PC-3 (cell line): Measurements from ENCODE around the gene ZBTB45. TPM values are rescaled to one million over a fixed set of nuclear protein-coding genes. Genes with fewer than 3 reads are reported as not detected.

ENCODE experiments used
- ATAC-seq: fragments of 200-7000 bp; cut with Tn5 transposase; 2 replicates; pipeline ENCODE4 v1.9.1; 2020; ENCODE audit warnings: mild to moderate bottlenecking, moderate library complexity
- BruUV-seq: library from RNA; stranded (reverse); fragments of 400-500 nt; replicated peaks from 2 replicates; lab custom pipeline; 2021; lab: Mats Ljungman, UMichigan
- CTCF ChIA-PET: fragments of 300-600 bp; sonication (Branson Sonifier 250); formaldehyde crosslinking; loops from one replicate; lab custom pipeline; 2022; ENCODE audit warnings: antibody characterized with exemption; lab: Charles Lee
- POLR2A ChIA-PET: fragments of 300-600 bp; sonication (Branson Sonifier 250); formaldehyde crosslinking; loops from one replicate; lab custom pipeline; 2022; ENCODE audit warnings: antibody characterized with exemption; ENCODE audit not compliant: unreplicated experiment; lab: Charles Lee
- DNase-seq: peaks from one replicate; pipeline ENCODE4 v3.0.0-alpha.2; 2015
- H2AFZ ChIP-seq: fragments of 300-600 bp; sonication (generic); 2 replicates; pipeline ENCODE4 v1.6.0; 2016; ENCODE audit warnings: antibody characterized with exemption, low read length
- H3F3A ChIP-seq: fragments of 300-600 bp; sonication (generic); one replicate; pipeline ENCODE4 v1.6.0; 2017; ENCODE audit warnings: antibody characterized with exemption, low read length, control low read depth, mild to moderate bottlenecking; ENCODE audit not compliant: unreplicated experiment
- H3K27ac ChIP-seq: fragments of 300-600 bp; sonication (generic); 2 replicates; pipeline ENCODE4 v1.5.1; 2016; ENCODE audit warnings: mild to moderate bottlenecking, low read length
- H3K27me3 ChIP-seq: fragments of 300-600 bp; sonication (generic); 2 replicates; pipeline ENCODE4 v1.6.1; 2016; ENCODE audit warnings: low read length, mixed read lengths
- H3K36me3 ChIP-seq: fragments of 300-600 bp; sonication (generic); 2 replicates; pipeline ENCODE4 v1.6.1; 2016; ENCODE audit warnings: low read depth, mixed run types, low read length, mixed read lengths
- H3K4me1 ChIP-seq: fragments of 300-600 bp; sonication (generic); 2 replicates; pipeline ENCODE4 v1.5.1; 2016; ENCODE audit warnings: low read length; ENCODE audit not compliant: insufficient read depth
- H3K4me2 ChIP-seq: fragments of 300-600 bp; sonication (generic); 2 replicates; pipeline ENCODE4 v1.6.0; 2016; ENCODE audit warnings: low read length
- H3K4me3 ChIP-seq: fragments of 300-600 bp; sonication (generic); 2 replicates; pipeline ENCODE4 v1.5.1; 2016; ENCODE audit warnings: mild to moderate bottlenecking, low read length, mixed read lengths
- H3K79me2 ChIP-seq: fragments of 300-600 bp; sonication (generic); 2 replicates; pipeline ENCODE4 v1.6.1; 2017; ENCODE audit warnings: low read length, mixed read lengths
- H3K9ac ChIP-seq: fragments of 300-600 bp; sonication (generic); 2 replicates; pipeline ENCODE4 v1.6.0; 2016; ENCODE audit warnings: mild to moderate bottlenecking, low read length
- H3K9me2 ChIP-seq: fragments of 300-600 bp; sonication (generic); replicated peaks from 2 replicates; pipeline ENCODE4 v1.6.1; 2016; ENCODE audit warnings: mixed run types, low read length, mixed read lengths
- H3K9me3 ChIP-seq: fragments of 300-600 bp; sonication (generic); 2 replicates; pipeline ENCODE4 v1.6.1; 2016; ENCODE audit warnings: low read length, mixed read lengths
- H4K20me1 ChIP-seq: fragments of 300-600 bp; sonication (generic); 2 replicates; pipeline ENCODE4 v1.6.1; 2016; ENCODE audit warnings: low read length, mixed read lengths
- CTCF ChIP-seq: fragments of 300-600 bp; sonication (generic); conservative IDR thresholded peaks from 2 replicates; pipeline ENCODE4 v1.5.1; 2017; ENCODE audit warnings: antibody characterized with exemption, low read depth, mild to moderate bottlenecking, low read length
- EZH2 ChIP-seq: fragments of 300-600 bp; sonication (generic); IDR thresholded peaks from one replicate; pipeline ENCODE4 v1.6.1; 2017; ENCODE audit warnings: antibody characterized with exemption, mild to moderate bottlenecking, low read length; ENCODE audit not compliant: unreplicated experiment
- EZH2phosphoT487 ChIP-seq: fragments of 300-600 bp; sonication (generic); IDR thresholded peaks from 2 replicates; pipeline ENCODE4 v1.6.1; 2018; ENCODE audit warnings: mild to moderate bottlenecking, antibody characterized with exemption, low read length, borderline replicate concordance
- intact Hi-C: fragments of 100-400 bp; cut with micrococcal nuclease; formaldehyde crosslinking; loops from 2 replicates; pipeline ENCODE4 v1.9.0; 2023
- total RNA-seq: library from RNA; depleted of rRNA; stranded (reverse); fragments of >200 nt; gene quantifications from 2 replicates; pipeline ENCODE4 v1.2.3, GENCODE V29; 2014

Gene ZBTB45
- total RNA-seq, 1 experiment from 2014 or later = 14.0 TPM

GRCh38 chr19:58558623-58559274 lies 39.1 kb upstream of the ZBTB45 start:
- Histone ChIP-seq H3K27me3 (no peaks in the 10 kb centered on the region), H3K79me2 (peaks cover 32% of the 10 kb centered on the region), H3K27ac (peak overlapping the region; percentile 85), H3K4me3 (peak overlapping the region; percentile 69), H4K20me1 (no peaks in the 10 kb centered on the region), H3K9ac (peak overlapping the region; percentile 95), H3K4me1 (peaks cover 57% of the 10 kb centered on the region), H3K36me3 (peaks cover 11% of the 10 kb centered on the region), H3K9me3 (no peaks in the 10 kb centered on the region), H3K4me2 (peak overlapping the region; percentile 97), H3F3A (peaks cover 4% of the 10 kb centered on the region), H3K9me2 (no peaks in the 10 kb centered on the region), H2AFZ (peak overlapping the region; percentile 86)
- TF ChIP-seq EZH2phosphoT487 = no peak
- TF ChIP-seq CTCF = no peak
- no peak for TF ChIP-seq EZH2
- CTCF ChIA-PET = interaction anchor here (0.6 kb wide), 1 partner anchor 45 kb away, joined by 4 read pairs; no protein-coding TSS in a partner anchor
- intact Hi-C loops = loop anchor here (1.0 to 2.0 kb wide), 2 partner anchors 14 to 59 kb away; partner anchors contain the start of gene MZF1
- DNase-seq (peak; percentile 100), ATAC-seq (peak; percentile 52)
- BruUV-seq = no TSS peak
- POLR2A ChIA-PET = interaction anchor here (0.6 to 0.9 kb wide), 4 partner anchors 12 to 39 kb away, joined by 3 to 4 read pairs (median 4); partner anchors contain the start of genes TRIM28 and ZBTB45

GRCh38 chr19:58558066-58558622 lies 38.5 kb upstream of the ZBTB45 start, which contains the start of gene UBE2M:
Gene UBE2M, minus strand, starts transcription at chr19:58558611. Its CDS starts 230 bp downstream, at chr19:58558381.
- ATAC-seq (no peak), DNase-seq (no peak)
- ChIA-PET CTCF (no interaction called here), POLR2A (interaction anchor here (0.9 kb wide), 1 partner anchor 15 kb away, joined by 4 read pairs; the partner anchor contains the start of gene TRIM28)
- Histone ChIP-seq H2AFZ (peak within 1 kb of the TSS; percentile 86), H3K9ac (peak within 1 kb of the TSS; percentile 98), H3K27ac (peak within 1 kb of the TSS; percentile 85), H3K79me2 (peaks cover 33% of the 10 kb centered on the region), H3K36me3 (peaks cover 11% of the 10 kb centered on the region), H3K27me3 (no peaks in the 10 kb centered on the region), H3K4me2 (peak within 1 kb of the TSS; percentile 97), H3K4me1 (peaks cover 57% of the 10 kb centered on the region), H3K9me2 (no peaks in the 10 kb centered on the region), H4K20me1 (no peaks in the 10 kb centered on the region), H3F3A (peaks cover 4% of the 10 kb centered on the region), H3K9me3 (no peaks in the 10 kb centered on the region), H3K4me3 (peak within 1 kb of the TSS; percentile 95)
- TF ChIP-seq EZH2 (no peak), EZH2phosphoT487 (no peak), CTCF (no peak)
- intact Hi-C loops = loop anchor here (2.0 kb wide), 1 partner anchor 15 kb away; the partner anchor contains the start of gene MZF1
- BruUV-seq = no TSS peak
